HuH-7.5 (cell line): ENCODE measurements around the gene NKAPD1.
A peak's percentile ranks its signal among the peaks of the same experiment; 100 is the strongest.
"Not testable (repeated sequence)": the region's sequence is repeated elsewhere in the genome, so short reads cannot be mapped to it uniquely, and the experiment has no call there.

ENCODE experiments used
- DNase-seq: peaks from one replicate; pipeline ENCODE4 v3.0.0; 2011; ENCODE audit warnings: low spot score

The NKAPD1 gene, protein sequence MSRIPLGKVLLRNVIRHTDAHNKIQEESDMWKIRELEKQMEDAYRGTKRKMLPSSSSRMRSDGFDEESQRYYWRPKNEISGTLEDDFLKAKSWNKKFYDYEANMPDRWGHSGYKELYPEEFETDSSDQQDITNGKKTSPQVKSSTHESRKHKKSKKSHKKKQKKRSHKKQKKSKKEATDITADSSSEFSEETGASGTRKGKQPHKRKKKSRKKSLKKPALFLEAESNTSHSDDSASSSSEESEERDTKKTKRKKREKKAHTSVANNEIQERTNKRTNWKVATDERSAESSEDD

DNA sequence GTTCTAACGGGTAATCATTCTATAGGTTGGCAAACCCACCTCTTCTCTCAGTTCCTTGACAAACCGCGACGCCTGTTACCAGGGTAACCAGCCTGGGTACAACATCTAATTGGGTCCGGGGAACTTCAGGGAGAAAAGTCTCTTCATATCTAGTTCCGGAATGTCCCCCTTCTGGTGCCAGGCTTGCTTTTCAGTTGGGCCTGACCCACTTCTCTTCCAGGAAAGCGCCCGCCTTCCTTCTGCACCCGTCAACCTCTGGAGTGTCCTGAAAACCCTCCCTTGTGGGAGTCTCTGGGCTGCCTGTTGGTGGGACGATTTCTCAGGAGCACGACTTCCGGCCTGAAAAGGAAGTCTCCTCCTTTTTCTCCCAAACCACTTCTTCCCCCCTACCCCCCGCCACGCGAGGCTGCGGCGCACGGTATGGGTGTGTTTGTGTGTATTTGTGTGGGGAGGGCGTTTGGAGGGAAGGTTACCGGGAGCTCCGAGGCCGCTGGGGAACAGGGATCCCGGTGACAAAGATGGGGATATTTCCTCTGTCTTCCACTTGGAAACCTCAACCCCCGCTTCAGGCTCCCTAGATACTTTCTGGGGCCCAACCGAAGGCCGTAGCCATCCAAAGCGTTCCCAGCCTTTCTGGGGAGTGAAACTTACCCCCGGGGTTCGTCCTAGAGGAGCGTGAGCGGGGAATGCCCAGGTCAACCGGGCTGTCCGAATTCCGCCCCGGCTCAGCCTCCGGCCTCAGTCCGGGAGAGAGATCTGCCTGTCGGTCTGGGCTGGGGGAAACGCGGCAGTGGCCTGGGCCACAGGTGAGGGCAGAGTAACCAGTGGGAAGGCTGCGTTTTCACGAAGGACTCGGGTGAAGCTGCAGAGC is at the start of gene NKAPD1, which contains the start of gene PIH1D2:
TSS of gene NKAPD1 (plus strand) at position 359 of the 871 bp plus-strand sequence. CDS start 1,276 bp downstream, outside the sequence.
TSS of gene PIH1D2 (minus strand) at position 77 of the 871 bp plus-strand sequence. CDS start 843 bp downstream, outside the sequence.
- peak; percentile 49 for DNase-seq

DNA sequence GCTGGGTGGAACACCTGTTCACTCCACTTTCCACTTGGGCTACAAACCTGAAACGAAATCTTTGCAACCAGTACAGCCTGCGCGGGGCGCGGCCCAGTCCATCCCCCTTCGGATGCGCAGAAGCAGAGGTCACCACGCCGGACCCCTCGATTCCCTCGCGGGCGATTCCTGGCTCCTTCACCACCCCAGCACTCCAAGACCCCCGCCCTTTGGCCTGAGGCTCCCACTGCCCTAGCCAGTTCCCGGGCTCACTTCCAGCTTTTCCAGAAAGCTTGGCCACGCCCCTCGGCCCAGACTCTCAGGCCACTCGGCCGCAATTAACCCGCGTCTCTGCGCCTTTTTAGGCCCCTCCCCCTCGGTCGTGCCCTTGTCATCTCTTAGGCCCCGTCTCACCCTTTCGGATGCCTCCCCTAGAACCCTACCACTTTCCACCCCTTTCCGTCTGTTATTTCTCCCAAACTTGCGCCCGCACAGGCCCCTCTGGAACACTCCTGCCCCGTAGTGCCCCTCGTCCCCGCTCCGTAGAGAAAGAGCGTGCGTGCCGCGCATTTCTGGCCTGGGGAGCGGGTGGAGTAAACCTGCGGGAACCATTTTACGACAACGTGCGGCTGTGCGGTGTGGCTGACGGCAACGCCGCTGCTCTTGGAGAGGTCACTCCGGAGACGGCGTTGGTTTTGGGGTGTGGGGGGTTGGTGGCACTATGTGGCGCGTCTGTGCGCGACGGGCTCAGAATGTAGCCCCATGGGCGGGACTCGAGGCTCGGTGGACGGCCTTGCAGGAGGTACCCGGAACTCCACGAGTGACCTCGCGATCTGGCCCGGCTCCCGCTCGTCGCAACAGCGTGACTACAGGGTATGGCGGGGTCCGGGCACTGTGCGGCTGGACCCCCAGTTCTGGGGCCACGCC is 49.1 kb upstream of the NKAPD1 start, which contains the start of gene DLAT:
TSS of gene DLAT (plus strand) at position 636 of the 906 bp plus-strand sequence. CDS start at position 701, 65 bp downstream.
- DNase-seq = peak; percentile 60

DNA sequence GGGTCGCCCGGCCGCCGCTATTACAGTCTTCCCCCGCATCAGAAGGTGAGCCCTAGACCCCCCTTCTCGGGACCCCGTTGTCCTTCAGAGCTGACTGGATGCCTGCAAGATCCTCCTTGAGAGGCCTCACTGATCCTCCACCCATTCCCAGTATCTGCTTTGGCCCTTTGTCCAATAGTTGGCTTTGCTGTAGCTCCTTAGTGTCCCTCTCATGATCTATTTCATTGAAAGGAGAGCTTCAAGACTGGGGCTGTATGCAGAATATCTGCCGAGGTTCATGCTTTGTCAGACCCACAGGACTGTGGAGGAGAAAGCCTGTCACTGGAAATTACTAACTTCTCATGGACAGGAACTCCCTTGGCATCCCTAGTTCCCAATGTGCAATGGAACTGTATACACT is 48.4 kb upstream of the NKAPD1 start:
- no peak for DNase-seq

DNA sequence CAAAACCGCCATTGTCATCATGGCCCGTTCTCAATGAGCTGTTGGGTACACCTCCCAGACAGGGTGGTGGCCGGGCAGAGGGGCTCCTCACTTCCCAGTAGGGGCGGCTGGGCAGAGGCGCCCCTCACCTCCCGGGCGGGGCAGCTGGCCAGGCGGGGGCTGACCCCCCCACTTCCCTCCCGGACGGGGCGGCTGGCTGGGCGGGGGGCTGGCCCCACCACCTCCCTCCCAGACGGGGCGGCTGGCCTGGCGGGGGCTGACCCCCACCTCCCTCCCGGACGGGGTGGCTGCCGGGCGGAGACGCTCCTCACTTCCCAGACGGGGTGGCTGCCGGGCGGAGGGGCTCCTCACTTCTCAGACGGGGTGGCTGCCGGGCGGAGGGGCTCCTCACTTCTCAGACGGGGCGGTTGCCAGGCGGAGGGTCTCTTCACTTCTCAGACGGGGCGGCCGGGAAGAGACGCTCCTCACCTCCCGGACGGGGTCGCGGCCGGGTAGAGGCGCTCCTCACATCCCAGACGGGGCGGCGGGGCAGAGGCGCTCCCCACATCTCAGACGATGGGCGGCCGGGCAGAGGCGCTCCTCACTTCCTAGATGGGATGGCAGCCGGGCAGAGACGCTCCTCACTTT is 47.2 kb upstream of the NKAPD1 start:
- not testable (repeated sequence) for DNase-seq

DNA sequence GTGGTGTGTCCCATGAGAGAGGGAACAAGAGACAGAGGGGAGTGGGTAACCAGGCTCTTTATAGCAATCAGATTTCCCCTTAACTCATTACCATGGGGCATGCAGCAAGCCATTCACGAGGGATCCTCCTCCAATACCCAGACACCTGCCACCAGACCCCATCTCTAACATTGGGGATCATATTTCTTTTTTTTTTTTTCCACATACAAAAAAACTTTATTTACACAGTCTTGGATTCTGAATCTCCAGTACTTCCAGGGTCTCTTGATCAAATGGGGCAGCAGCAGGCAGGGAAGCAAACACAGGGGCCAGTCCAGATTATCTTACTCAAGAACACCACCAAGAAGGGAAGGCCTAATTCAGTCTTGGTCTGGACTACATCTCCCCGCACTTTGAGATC is 44.6 kb upstream of the NKAPD1 start:
- DNase-seq = no peak

DNA sequence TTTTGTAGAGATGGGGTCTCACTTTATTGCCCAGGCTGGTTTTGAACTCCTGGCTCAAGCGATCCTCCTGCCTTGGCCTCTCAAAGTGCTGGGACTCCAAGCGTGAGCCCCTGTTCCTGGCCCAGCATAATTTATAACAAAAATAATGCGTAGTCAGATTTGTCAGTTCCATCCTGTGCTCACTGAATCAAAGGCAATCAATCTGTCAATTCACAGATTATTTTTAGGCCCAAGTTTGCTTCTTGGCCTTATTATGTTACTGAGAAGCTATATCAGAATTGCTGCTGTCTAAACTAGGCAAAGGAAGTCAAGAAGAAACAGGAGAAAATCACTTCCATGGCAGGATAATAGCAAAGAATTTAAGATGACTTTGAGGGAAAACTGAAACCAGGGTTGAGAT is 40.2 kb upstream of the NKAPD1 start:
- no peak for DNase-seq

DNA sequence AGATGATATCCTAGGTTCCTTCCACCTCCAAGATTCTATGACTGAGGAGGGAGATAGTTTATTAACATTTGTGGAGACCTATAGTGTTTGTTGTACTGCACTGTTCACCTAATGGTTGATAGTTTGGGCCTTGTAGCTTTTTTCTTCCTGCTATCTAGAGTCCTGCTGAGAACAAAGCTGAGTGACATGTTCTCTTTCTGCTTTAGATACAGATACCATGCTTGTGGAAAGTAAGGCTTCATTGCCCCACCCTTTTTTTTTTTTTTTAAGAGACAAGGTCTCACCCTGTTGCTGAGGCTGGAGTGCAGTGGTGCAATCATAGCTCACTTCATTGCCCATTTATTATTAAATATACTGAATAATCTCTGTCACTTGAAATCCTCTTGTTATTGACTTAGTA is 36.6 kb upstream of the NKAPD1 start:
- DNase-seq = no peak

DNA sequence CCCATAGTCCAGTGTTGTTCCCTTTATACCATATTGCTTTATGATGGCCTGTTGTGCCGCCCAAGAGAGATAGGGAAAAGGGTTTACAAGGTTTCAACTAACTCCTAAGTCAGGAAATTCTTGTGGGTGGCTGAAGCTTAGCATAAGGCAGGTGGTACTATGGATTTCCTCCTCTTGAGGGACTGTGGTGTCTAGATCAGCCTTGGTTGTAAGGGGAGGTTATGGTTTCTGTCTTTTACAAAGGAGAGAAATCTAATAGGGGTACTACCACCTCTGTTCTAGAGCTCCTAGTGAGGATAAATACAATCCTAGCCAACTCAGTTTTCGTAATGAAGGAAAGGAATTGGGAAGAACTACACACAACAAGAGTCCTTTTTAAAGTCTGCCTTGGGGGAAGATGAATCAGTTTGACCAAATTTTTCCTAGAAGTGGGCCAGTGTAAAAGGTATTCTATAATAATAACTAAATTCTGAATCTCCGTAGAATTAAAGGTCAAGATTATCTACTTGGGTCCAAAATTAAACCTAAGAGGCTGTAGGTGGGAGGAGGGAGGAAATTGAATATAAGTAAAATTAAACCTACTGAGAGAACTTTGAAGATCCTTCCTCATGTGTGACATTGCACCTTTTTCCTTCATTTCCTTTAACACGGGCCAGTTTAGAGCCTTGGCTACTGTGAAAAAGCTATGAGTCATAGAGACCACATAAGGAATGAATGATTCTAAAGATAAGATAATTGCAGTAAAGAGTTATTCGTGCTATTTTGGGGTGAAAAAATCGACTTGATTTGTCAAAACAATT is 31.7 kb upstream of the NKAPD1 start:
- no peak for DNase-seq

DNA sequence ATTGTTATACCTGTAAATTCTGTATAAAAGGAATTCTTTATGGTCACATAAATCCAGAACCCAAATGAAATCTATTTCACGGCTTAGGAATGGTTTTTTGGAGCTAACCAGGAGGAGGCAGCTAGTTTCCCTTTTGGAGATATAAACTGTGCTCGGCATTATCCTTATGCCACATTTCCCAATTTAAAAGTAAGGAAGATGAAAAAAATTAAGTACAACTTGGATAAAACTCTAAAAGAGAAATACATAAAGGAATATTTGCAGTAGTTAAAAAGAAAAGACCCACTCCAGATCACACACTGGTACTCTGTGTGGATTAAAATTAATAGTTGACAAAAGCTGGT is 31.2 kb upstream of the NKAPD1 start:
- no peak for DNase-seq

DNA sequence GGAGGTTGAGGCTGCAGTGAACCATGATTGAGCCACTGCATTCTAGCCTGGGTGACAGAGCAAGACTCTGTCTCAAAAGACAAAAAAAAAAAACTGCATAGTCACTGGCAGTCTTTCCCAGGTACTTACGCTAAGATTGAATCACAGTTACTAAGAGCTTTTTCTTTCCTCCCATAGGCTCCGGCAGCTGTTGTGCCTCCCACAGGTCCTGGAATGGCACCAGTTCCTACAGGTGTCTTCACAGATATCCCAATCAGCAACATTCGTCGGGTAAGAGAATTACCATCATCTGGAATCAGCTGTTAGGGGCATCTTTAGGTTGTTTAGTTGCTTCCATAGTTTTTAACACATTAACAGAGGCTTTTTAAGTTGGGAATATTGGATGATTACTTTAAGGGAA is 29.1 kb upstream of the NKAPD1 start:
- DNase-seq = no peak

DNA sequence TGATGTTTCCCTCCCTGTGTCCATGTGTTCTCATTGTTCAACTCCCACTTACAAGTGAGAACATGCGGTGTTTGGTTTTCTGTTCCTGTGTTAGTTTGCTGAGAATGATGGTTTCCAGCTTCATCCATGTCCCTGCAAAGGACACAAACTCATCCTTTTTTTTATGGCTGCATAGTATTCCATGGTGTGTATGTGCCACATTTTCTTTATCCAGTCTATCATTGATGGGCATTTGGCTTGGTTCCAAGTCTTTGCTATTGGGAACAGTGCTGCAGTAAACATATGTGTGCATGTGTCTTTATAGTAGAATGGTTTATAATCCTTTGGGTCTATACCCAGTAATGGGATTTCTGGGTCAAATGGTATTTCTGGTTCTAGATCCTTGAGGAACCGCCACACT is 27.5 kb upstream of the NKAPD1 start:
- DNase-seq = not testable (repeated sequence)

DNA sequence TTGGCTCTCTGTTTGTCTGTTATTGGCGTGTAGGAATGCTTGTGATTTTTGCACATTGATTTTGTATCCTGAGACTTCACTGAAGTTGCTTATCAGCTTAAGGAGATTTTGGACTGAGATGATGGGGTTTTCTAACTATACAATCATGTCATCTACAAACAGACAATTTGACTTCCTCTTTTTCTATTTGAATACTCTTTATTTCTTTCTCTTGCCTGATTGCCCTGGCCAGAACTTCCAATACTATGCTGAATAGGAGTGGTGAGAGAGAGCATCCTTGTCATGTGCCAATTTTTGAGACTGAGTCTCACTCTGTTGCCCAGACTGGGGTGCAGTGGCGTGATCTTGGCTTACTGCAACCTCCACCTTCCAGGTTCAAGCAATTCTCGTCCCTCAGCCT is 25.8 kb upstream of the NKAPD1 start:
- not testable (repeated sequence) for DNase-seq

DNA sequence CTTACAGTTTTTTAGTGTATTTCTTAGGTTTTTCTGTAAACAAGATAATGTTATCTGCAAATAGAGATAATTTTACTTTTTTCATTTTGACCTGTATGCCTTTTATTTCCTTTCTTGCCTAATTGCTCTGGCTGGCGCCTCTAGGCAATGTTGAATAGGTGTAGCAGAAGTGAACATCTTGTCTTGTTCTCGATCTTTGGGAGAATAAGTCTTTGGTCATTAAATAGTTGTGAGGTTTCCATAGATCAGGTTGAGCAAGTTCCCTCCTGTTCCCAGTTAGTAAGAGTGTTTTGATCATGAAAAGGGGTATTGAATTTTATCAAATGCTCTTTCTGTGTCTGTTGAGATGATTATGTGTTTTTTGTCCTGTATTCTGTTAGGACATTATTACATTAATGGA is 24.3 kb upstream of the NKAPD1 start:
- no peak for DNase-seq

DNA sequence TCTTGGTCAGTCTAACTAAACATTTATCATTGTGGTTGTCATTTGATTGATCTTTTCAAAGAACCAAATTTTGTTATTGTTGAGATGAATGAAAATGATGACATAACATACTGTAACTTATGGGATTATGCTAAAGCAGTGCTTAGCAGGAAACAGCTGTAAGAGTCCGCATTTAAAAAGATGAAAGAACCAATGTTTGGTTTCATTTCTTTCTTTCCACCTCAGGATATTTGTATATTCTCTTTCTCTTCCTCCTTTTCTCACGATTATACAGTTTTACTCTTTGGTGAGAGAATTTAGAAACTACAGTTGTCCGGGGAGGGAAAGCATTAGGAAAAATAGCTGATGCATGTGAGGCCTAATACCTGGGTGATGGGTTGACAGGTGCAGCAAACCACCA is 23.4 kb upstream of the NKAPD1 start:
- no peak for DNase-seq

DNA sequence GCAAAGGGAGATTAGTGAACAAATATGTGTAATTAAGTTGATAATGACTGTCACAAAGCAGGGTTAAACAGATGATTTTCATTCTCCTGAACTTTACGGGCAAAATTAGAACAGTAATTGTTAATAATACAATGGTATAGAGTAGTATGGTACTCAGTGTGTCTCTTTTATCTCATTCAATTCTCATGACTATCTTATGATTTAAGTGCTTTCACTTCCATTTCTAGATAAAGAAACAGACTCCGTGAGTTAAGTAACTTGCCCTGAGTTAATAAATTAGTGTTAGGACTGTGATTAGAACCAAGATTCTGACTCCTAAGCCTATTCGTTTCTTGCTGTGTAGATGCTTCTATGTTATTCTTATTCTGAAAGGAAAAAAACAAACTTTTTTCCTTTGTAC is 22.3 kb upstream of the NKAPD1 start:
- no peak for DNase-seq

DNA sequence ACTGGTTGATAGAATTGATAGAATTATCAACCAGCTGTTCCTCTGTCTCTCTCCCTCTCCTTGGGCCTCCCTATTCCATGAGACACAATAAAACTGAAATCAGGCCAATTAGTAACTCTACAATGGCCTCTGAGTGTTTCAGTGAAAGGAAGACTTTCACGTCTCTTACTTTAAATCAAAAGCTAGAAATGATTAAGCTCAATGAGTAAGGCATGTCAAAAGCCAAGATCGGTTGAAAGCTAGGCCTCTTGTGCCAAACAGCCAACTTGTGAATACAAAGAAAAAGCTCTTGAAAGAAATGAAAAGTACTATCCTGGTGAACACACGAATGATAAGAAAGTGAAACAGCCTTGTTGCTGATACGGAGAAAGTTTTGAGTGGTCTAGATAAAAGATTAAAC is 16.9 kb upstream of the NKAPD1 start:
- DNase-seq = no peak

DNA sequence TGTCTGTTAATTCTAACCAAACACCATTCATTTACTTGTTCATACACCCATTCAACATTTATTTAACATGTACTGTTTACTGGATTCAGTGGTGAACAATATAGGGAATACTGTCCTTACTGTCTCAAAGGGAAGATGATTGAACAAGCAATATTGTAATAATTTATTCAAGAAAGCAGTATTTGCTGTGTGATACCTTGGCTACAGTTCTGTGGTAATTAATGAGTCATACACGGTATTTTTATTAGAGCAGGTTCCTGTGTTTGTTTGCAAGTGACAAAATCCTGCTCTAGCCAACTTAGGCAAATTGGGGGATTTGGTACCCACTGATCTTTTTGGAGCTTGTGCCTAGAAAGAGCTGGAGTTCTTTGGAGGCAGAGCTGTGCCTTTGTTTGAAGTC is 16.0 kb upstream of the NKAPD1 start:
- DNase-seq = no peak

DNA sequence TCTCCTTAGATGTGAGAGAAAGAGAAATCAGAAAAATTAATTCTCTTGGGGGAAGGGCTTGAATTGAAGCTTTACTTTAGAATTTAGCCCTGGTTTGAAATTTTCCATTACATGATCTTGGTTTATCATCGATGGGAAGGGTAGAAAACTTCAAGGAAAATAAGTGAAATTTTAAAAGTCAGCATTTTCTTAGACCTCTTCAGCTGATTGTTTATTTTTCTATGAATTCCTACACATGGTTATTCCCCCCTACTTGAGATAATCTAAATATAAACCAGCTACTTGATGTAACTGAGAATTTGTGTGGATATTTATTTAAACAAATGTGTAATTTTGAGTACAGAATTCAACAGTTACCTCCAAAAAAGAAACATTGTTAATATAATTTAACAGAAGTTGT is 11.2 kb upstream of the NKAPD1 start:
- DNase-seq = no peak

DNA sequence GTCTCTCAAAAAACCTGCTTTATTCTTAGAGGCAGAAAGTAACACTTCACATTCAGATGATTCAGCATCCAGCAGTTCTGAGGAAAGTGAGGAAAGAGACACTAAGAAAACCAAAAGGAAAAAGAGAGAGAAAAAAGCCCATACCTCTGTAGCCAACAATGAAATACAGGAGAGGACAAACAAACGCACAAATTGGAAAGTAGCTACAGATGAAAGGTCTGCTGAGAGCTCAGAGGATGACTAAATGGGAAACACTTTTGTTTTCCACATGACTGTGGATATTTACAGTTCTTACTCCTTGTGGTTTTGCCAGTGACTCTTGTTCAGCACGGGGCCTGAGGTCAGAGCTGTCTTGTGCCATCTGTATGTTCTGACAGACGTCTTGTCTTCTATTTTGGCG is 8.6 kb downstream of the NKAPD1 start:
- DNase-seq = no peak

DNA sequence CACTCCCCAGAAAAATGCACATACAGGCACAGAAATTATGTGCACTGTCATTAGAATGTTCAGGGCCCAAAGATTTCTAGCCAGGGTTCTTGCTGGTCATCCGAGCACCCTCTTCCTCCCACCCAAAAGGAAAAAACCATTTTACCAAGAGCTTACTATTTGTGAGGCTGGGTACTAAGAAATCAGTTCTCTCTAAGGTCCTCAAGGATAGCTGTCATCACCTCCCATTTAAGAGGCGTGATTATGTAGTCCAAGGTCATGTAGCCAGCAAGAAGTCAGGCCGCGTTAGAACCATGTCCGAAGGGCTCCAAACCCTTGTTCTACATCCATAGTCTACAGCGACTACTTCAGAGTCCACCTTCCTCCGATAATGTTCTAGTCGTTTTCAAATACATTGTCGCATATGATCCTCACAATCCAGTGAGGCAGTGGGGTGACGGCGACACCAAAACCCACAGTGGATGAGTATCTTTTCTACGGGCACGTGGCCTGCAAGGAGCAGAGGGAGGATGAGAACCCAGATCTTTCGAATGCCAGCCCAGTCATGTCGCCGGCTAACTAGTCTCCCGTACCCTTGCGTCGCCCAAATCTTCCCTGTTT is 11.8 kb downstream of the NKAPD1 start:
- no peak for DNase-seq
